Measurements from ENCODE around the gene MRGPRD. TPM values are rescaled to one million over a fixed set of nuclear protein-coding genes. Genes with fewer than 3 reads are reported as not detected.
"Not testable (repeated sequence)": the region's sequence is repeated elsewhere in the genome, so short reads cannot be mapped to it uniquely, and the experiment has no call there.

Gene MRGPRD
- total RNA-seq, 4 donors from 2014 or later: 2.9 to 5.4 TPM; not detected in 2

- no peaks in the 10 kb centered on the region for H3K36me3 ChIP-seq
- H3K4me3 ChIP-seq: no peak overlapping the region
- TF ChIP-seq EP300 (IDR thresholded peaks at IDR 0.05) (no peak), CTCF (IDR thresholded peaks at IDR 0.05) (no peak), POLR2AphosphoS5 (IDR thresholded peaks at IDR 0.05) (no peak), POLR2A (IDR thresholded peaks at IDR 0.05) (no peak)
- no peaks in the 10 kb centered on the region for H3K9me3 ChIP-seq
- H3K27me3 ChIP-seq: no peaks in the 10 kb centered on the region
- no peak overlapping the region for H3K27ac ChIP-seq
- no peak for ATAC-seq
- WGBS, 2 donors (ENCODE audit: low coverage in 1 of 2): 52 to 76% methylated on average over 4 of the region's 4 CpGs
- peaks cover 0 to 30% (median 0%) of the 10 kb centered on the region in 3 donors for H3K4me1 ChIP-seq
These were observed 4.7 kb downstream of the MRGPRD start for GRCh38 chr11:68976095-68976494.

GRCh38 chr11:68974421-68975194 lies 6.2 kb downstream of the MRGPRD start:
- Histone ChIP-seq H3K27me3 (no peaks in the 10 kb centered on the region), H3K9me3 (no peaks in the 10 kb centered on the region), H3K27ac (no peak overlapping the region), H3K4me3 (no peak overlapping the region), H3K4me1 (peaks cover 0 to 30% (median 0%) of the 10 kb centered on the region in 3 donors), H3K36me3 (no peaks in the 10 kb centered on the region)
- TF ChIP-seq EP300 (IDR thresholded peaks at IDR 0.05) (no peak), POLR2AphosphoS5 (IDR thresholded peaks at IDR 0.05) (no peak), POLR2A (IDR thresholded peaks at IDR 0.05) (no peak), CTCF (IDR thresholded peaks at IDR 0.05) (no peak)
- ATAC-seq: no peak
- WGBS, 2 donors (ENCODE audit: low coverage in 1 of 2): 100% methylated on average over 1 of the region's 23 CpGs; no CpG with 5 or more reads in 1 of the 2 donors

- peaks cover 0 to 22% (median 0%) of the 10 kb centered on the region in 3 donors for H3K4me1 ChIP-seq
- H3K4me3 ChIP-seq, ATAC-seq, H3K9me3 ChIP-seq, H3K36me3 ChIP-seq, H3K27me3 ChIP-seq, H3K27ac ChIP-seq: not testable (repeated sequence)
- 83 to 95% methylated on average over 2 to 5 of the region's 12 CpGs for whole genome bisulfite sequencing, 2 donors (ENCODE audit: low coverage in 1 of 2)
These were observed 7.1 kb downstream of the MRGPRD start for GRCh38 chr11:68973706-68974105.

GRCh38 chr11:68973219-68973618 lies 7.6 kb downstream of the MRGPRD start:
- TF ChIP-seq POLR2AphosphoS5 (IDR thresholded peaks at IDR 0.05): no peak
- no peak for TF ChIP-seq POLR2A (IDR thresholded peaks at IDR 0.05)
- no peak for TF ChIP-seq EP300 (IDR thresholded peaks at IDR 0.05)
- TF ChIP-seq CTCF (IDR thresholded peaks at IDR 0.05): no peak
- 29% methylated on average over 2 of the region's 4 CpGs; no CpG with 5 or more reads in 1 of the 2 donors for WGBS, 2 donors (ENCODE audit: low coverage in 1 of 2)
- no peak for ATAC-seq

GRCh38 chr11:68970921-68971636 lies 9.7 kb downstream of the MRGPRD start:
- TF ChIP-seq POLR2AphosphoS5 (IDR thresholded peaks at IDR 0.05) (no peak), CTCF (IDR thresholded peaks at IDR 0.05) (no peak), EP300 (IDR thresholded peaks at IDR 0.05) (no peak), POLR2A (IDR thresholded peaks at IDR 0.05) (no peak)

More at GRCh38 chr11:68973219-68973618, 7.6 kb downstream of the MRGPRD start:
- H3K27me3 ChIP-seq: no peaks in the 10 kb centered on the region
- H3K9me3 ChIP-seq: no peaks in the 10 kb centered on the region
- H3K36me3 ChIP-seq: no peaks in the 10 kb centered on the region
- H3K4me1 ChIP-seq: peaks cover 0 to 21% (median 0%) of the 10 kb centered on the region in 3 donors
- no peak overlapping the region for H3K4me3 ChIP-seq
- H3K27ac ChIP-seq: no peak overlapping the region

More at GRCh38 chr11:68970921-68971636, 9.7 kb downstream of the MRGPRD start:
- H3K9me3 ChIP-seq: no peaks in the 10 kb centered on the region
- peaks cover 0 to 17% (median 0%) of the 10 kb centered on the region in 3 donors for H3K4me1 ChIP-seq
- H3K27ac ChIP-seq: no peak overlapping the region
- no peaks in the 10 kb centered on the region for H3K36me3 ChIP-seq
- WGBS, 2 donors (ENCODE audit: low coverage in 1 of 2): 93 to 100% methylated on average over 1 to 3 of the region's 8 CpGs
- no peak overlapping the region for H3K4me3 ChIP-seq
- H3K27me3 ChIP-seq: no peaks in the 10 kb centered on the region
- no peak for ATAC-seq
